Measurements from ENCODE around the gene FOXO3. TPM values are rescaled to one million over a fixed set of nuclear protein-coding genes. Genes with fewer than 3 reads are reported as not detected.

FOXO3 gene
- total RNA-seq, 1 experiment from 2014 or later: 22.1 TPM

- H3K18ac ChIP-seq (ENCODE audit: insufficient read length, low read depth, low read length): no peak overlapping the region
- peaks cover 13 to 16% of the 10 kb centered on the region in 2 experiments for H3K4me1 Mint-ChIP-seq
- H3K23ac ChIP-seq (ENCODE audit: insufficient read length, low read depth, low read length): no peak overlapping the region
- H2AK5ac ChIP-seq (ENCODE audit: insufficient read length, low read length): no peak overlapping the region
- no peak overlapping the region for H3T11ph ChIP-seq (ENCODE audit: low read length)
- H3K4me2 ChIP-seq (ENCODE audit: insufficient read depth, insufficient read length, low read length): no peak overlapping the region
- no peaks in the 10 kb centered on the region for H4K20me1 ChIP-seq (ENCODE audit: control insufficient read depth, insufficient read depth, insufficient read length)
- H3K27me3 Mint-ChIP-seq (ENCODE audit: low read depth): peaks cover 6% of the 10 kb centered on the region
- H2AFZ ChIP-seq (ENCODE audit: low read length): no peak overlapping the region
- no peak overlapping the region for H3K56ac ChIP-seq (ENCODE audit: insufficient read length, low read depth, low read length)
- no peak overlapping the region for H3K14ac ChIP-seq (ENCODE audit: insufficient read depth, low read length)
- no CpG with 5 or more reads among the region's 7 CpGs for WGBS (ENCODE audit: extremely low coverage, insufficient read length, low lambda C conversion rate)
- H3K79me1 ChIP-seq (ENCODE audit: insufficient read depth, low read depth, low read length, poor library complexity, severe bottlenecking): no peaks in the 10 kb centered on the region
- DNase-seq: no peak
- H3K27ac Mint-ChIP-seq: no peak overlapping the region; a peak in 1 of 7 replicates
- no peaks in the 10 kb centered on the region for H3K9me3 ChIP-seq (ENCODE audit: control insufficient read depth, low read depth, low read length)
- no peak overlapping the region for H4K8ac ChIP-seq (replicated peaks; ENCODE audit: insufficient read length, low read depth, low read length)
- no peaks in the 10 kb centered on the region for H3K23me2 ChIP-seq (ENCODE audit: insufficient read length, low read depth, low read length, poor library complexity, severe bottlenecking)
- no peak overlapping the region for H3K9ac ChIP-seq (ENCODE audit: extremely low read depth, insufficient read length, low read length)
- H2BK12ac ChIP-seq (ENCODE audit: insufficient read length, low read depth, low read length): no peak overlapping the region
- H3K27ac ChIP-seq (ENCODE audit: insufficient read length, low read depth, low read length): no peak overlapping the region
- H3K4ac ChIP-seq (ENCODE audit: low read depth, low read length): no peak overlapping the region
- H3K36me3 Mint-ChIP-seq (ENCODE audit: insufficient read depth in 1 of 3, low read depth in 3 of 3): peaks cover 0 to 6% (median 0%) of the 10 kb centered on the region in 3 experiments; a peak in 1 of 7 replicates
- no peak overlapping the region for H2BK20ac ChIP-seq (ENCODE audit: low read depth, low read length, poor library complexity, severe bottlenecking)
- H3K27me3 ChIP-seq (ENCODE audit: insufficient read depth, low read length): no peaks in the 10 kb centered on the region
- TF ChIP-seq, protein P1, sequence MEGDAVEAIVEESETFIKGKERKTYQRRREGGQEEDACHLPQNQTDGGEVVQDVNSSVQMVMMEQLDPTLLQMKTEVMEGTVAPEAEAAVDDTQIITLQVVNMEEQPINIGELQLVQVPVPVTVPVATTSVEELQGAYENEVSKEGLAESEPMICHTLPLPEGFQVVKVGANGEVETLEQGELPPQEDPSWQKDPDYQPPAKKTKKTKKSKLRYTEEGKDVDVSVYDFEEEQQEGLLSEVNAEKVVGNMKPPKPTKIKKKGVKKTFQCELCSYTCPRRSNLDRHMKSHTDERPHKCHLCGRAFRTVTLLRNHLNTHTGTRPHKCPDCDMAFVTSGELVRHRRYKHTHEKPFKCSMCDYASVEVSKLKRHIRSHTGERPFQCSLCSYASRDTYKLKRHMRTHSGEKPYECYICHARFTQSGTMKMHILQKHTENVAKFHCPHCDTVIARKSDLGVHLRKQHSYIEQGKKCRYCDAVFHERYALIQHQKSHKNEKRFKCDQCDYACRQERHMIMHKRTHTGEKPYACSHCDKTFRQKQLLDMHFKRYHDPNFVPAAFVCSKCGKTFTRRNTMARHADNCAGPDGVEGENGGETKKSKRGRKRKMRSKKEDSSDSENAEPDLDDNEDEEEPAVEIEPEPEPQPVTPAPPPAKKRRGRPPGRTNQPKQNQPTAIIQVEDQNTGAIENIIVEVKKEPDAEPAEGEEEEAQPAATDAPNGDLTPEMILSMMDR (conservative IDR thresholded peaks at IDR 0.05): no peak
- H4K5ac ChIP-seq (ENCODE audit: insufficient read length, low read depth, low read length): no peak overlapping the region
- no peak overlapping the region for H2BK120ac ChIP-seq (ENCODE audit: low read depth, low read length, poor library complexity, severe bottlenecking)
- H3K4me3 Mint-ChIP-seq: no peak overlapping the region
- H2BK5ac ChIP-seq (ENCODE audit: insufficient read length, low read length): no peak overlapping the region
- H3K4me1 ChIP-seq (ENCODE audit: insufficient read depth, low read length): peaks cover 2% of the 10 kb centered on the region; the same call in 1 of the 2 replicates
- H2BK15ac ChIP-seq (ENCODE audit: low read depth, low read length): no peak overlapping the region
- H3K9me3 Mint-ChIP-seq: peaks cover 6 to 8% of the 10 kb centered on the region in 2 experiments; a peak in 4 of 5 replicates
- no peaks in the 10 kb centered on the region for H3K79me2 ChIP-seq (ENCODE audit: insufficient read depth, low read length)
- H4K91ac ChIP-seq (ENCODE audit: insufficient read length, low read depth, low read length): no peak overlapping the region
Observed at GRCh38 chr6:108543175-108543940, 17.4 kb upstream of the FOXO3 start.
